Body of pancreas (tissue), 4 donors: ENCODE measurements around the gene TMEM43. TPM values are rescaled to one million over a fixed set of nuclear protein-coding genes. Genes with fewer than 3 reads are reported as not detected.
"Not testable (repeated sequence)": the region's sequence is repeated elsewhere in the genome, so short reads cannot be mapped to it uniquely, and the experiment has no call there.

ENCODE experiments used
- ATAC-seq: fragments of 150-250 bp; one replicate; pipeline ENCODE4 v1.9.1; 2016
- DNase-seq, 4 donors: peaks; one replicate each; pipeline ENCODE4 v3.0.0-alpha.2; 2019
- H3K27ac ChIP-seq, 4 donors: fragments of 200-600 bp; sonication (generic); 1 replicate in 3 of 4; 2 replicates in 1 of 4; pipeline versions ENCODE4 v1.5.1 to v1.6.1; 2016 to 2019; ENCODE audit warnings: mild to moderate bottlenecking in 1 of 4, mixed read lengths in 1 of 4, moderate library complexity in 1 of 4
- H3K27me3 ChIP-seq, 2 donors: fragments of 200-600 bp; sonication (generic); one replicate each; pipeline ENCODE4 v1.6.0; 2016; ENCODE audit warnings: mild to moderate bottlenecking in 1 of 2
- H3K36me3 ChIP-seq, 2 donors: fragments of 200-600 bp; sonication (generic); replicated peaks in 1 of 2; 2 replicates each; pipeline ENCODE4 v1.5.1; 2016; ENCODE audit warnings: low read depth in 2 of 2; ENCODE audit not compliant: insufficient read depth in 1 of 2
- H3K4me1 ChIP-seq: fragments of 200-600 bp; sonication (generic); one replicate; pipeline ENCODE4 v1.6.0; 2016
- H3K4me3 ChIP-seq, 2 donors: fragments of 200-600 bp; sonication (generic); 1 replicate in 1 of 2; 2 replicates in 1 of 2; pipeline ENCODE4 v1.5.1; 2016 to 2019
- H3K9me3 ChIP-seq, 3 donors: fragments of 200-600 bp; sonication (generic); 1 replicate in 2 of 3; 2 replicates in 1 of 3; pipeline ENCODE4 v1.5.1; 2016
- CTCF ChIP-seq, 7 experiments: fragments of 450-650 bp in 4 of 7; fragments of 200-600 bp in 3 of 7; sonication (generic) in 3 of 7; IDR thresholded peaks; one replicate each; pipeline ENCODE4 v1.5.1; 2016 to 2019; ENCODE audit warnings: antibody characterized with exemption in 7 of 7
- POLR2A ChIP-seq, 3 donors: fragments of 450-650 bp; IDR thresholded peaks; one replicate each; pipeline ENCODE4 v1.6.1; 2016; ENCODE audit warnings: antibody characterized with exemption in 3 of 3, mild to moderate bottlenecking in 2 of 3
- WGBS, 2 donors: methylation state at CpG; one replicate each; pipeline ENCODE4 v1.1.5; 2017; 5-methylcytosine and 5-hydroxymethylcytosine counted together
- intact Hi-C: fragments of 100-400 bp; cut with DNase I; formaldehyde crosslinking; loops from one replicate; pipeline ENCODE4 v1.15.1; 2023
- total RNA-seq, 2 donors: library from RNA; depleted of rRNA; stranded (reverse); fragments of >200 nt; gene quantifications; one replicate each; pipeline ENCODE4 v1.1.0, GENCODE V29; 2016

TMEM43 gene
- 10 to 100 TPM; 21.8 to 38.4 TPM for total RNA-seq

- Histone ChIP-seq H3K9me3 (no peaks in the 10 kb centered on the region), H3K27me3 (no peaks in the 10 kb centered on the region), H3K4me3 (peak within 1 kb of the TSS; percentile 55 to 69), H3K36me3 (peaks cover 0 to 2% of the 10 kb centered on the region in 2 donors), H3K4me1 (peaks cover 31% of the 10 kb centered on the region), H3K27ac (peak within 1 kb of the TSS; percentile 66 to 94 (median 92))
- TF ChIP-seq CTCF (IDR thresholded peaks at IDR 0.05), result peak in 1 of 7 experiments; percentile 24
- peak; percentile 53 to 92 (median 87) for TF ChIP-seq POLR2A (IDR thresholded peaks at IDR 0.05)
- ATAC-seq (peak; percentile 96), DNase-seq (peak; percentile 99 to 100 (median 100))
- WGBS, 2 donors, result 0% methylated on average over 52 of the region's 55 CpGs; no CpG with 5 or more reads in 1 of the 2 donors
- intact Hi-C loops, result loop anchor here (10.0 kb wide), 1 partner anchor 230 kb away; no protein-coding TSS in a partner anchor
Observed at GRCh38 chr3:14124615-14125192, at the start of gene TMEM43, which contains the start of gene CHCHD4. TSS of gene TMEM43 (plus strand) at chr3:14125052. CDS start at chr3:14125194, 142 bp downstream. TSS of gene CHCHD4 (minus strand) at chr3:14124870. CDS start at chr3:14124676, 194 bp downstream.

GRCh38 chr3:14075233-14075632, 49.6 kb upstream of the TMEM43 start:
- H3K4me3 ChIP-seq, ATAC-seq, H3K4me1 ChIP-seq, H3K27me3 ChIP-seq, DNase-seq, intact Hi-C loops, H3K36me3 ChIP-seq, H3K27ac ChIP-seq, H3K9me3 ChIP-seq: not testable (repeated sequence)
- 69 to 71% methylated on average over 3 of the region's 3 CpGs for WGBS, 2 donors

- no peak overlapping the region for H3K4me3 ChIP-seq
- WGBS, 2 donors, result 72 to 85% methylated on average over 1 of the region's 1 CpG
Observed at GRCh38 chr3:14077310-14077709, 47.5 kb upstream of the TMEM43 start.

GRCh38 chr3:14082108-14082657, 42.7 kb upstream of the TMEM43 start:
- Histone ChIP-seq H3K36me3 (no peaks in the 10 kb centered on the region), H3K9me3 (no peaks in the 10 kb centered on the region), H3K27me3 (no peaks in the 10 kb centered on the region), H3K4me3 (no peak overlapping the region), H3K27ac (no peak overlapping the region), H3K4me1 (no peaks in the 10 kb centered on the region)
- WGBS, 2 donors, result 67 to 80% methylated on average over 5 of the region's 5 CpGs
- DNase-seq (no peak), ATAC-seq (no peak)
- intact Hi-C loops, result no loop called here
- TF ChIP-seq POLR2A (IDR thresholded peaks at IDR 0.05), result no peak
- TF ChIP-seq CTCF (IDR thresholded peaks at IDR 0.05), result no peak

More at GRCh38 chr3:14077310-14077709, 47.5 kb upstream of the TMEM43 start:
- DNase-seq, result no peak
- no peak for TF ChIP-seq POLR2A (IDR thresholded peaks at IDR 0.05)
- TF ChIP-seq CTCF (IDR thresholded peaks at IDR 0.05), result no peak
- intact Hi-C loops, result no loop called here
- Histone ChIP-seq H3K9me3 (no peaks in the 10 kb centered on the region), H3K4me1 (no peaks in the 10 kb centered on the region), H3K27ac (no peak overlapping the region), H3K27me3 (no peaks in the 10 kb centered on the region), H3K36me3 (no peaks in the 10 kb centered on the region)
- ATAC-seq, result no peak

GRCh38 chr3:14087461-14087860, 37.4 kb upstream of the TMEM43 start:
- H3K9me3 ChIP-seq, H3K27ac ChIP-seq, ATAC-seq, H3K4me1 ChIP-seq, H3K4me3 ChIP-seq, DNase-seq, intact Hi-C loops, H3K27me3 ChIP-seq, H3K36me3 ChIP-seq: not testable (repeated sequence)
- 70 to 82% methylated on average over 5 of the region's 5 CpGs for WGBS, 2 donors

- WGBS, 2 donors, result 35 to 45% methylated on average over 4 to 5 of the region's 5 CpGs
- H3K9me3 ChIP-seq, ATAC-seq, H3K36me3 ChIP-seq, H3K4me1 ChIP-seq, H3K27me3 ChIP-seq, H3K4me3 ChIP-seq, DNase-seq, H3K27ac ChIP-seq, intact Hi-C loops: not testable (repeated sequence)
Observed at GRCh38 chr3:14091959-14092358, 32.9 kb upstream of the TMEM43 start.
